NCI-H2081 (cell line): ENCODE results near the gene NDUFAB1.
A peak's percentile ranks its signal among the peaks of the same experiment; 100 is the strongest.
"Not testable (repeated sequence)": the region's sequence is repeated elsewhere in the genome, so short reads cannot be mapped to it uniquely, and the experiment has no call there.

Source experiments
- DNase-seq, 2 experiments: peaks; one replicate each; lab custom pipeline; 2025; lab: John Stamatoyannopoulos, UW

Gene NDUFAB1

DNA sequence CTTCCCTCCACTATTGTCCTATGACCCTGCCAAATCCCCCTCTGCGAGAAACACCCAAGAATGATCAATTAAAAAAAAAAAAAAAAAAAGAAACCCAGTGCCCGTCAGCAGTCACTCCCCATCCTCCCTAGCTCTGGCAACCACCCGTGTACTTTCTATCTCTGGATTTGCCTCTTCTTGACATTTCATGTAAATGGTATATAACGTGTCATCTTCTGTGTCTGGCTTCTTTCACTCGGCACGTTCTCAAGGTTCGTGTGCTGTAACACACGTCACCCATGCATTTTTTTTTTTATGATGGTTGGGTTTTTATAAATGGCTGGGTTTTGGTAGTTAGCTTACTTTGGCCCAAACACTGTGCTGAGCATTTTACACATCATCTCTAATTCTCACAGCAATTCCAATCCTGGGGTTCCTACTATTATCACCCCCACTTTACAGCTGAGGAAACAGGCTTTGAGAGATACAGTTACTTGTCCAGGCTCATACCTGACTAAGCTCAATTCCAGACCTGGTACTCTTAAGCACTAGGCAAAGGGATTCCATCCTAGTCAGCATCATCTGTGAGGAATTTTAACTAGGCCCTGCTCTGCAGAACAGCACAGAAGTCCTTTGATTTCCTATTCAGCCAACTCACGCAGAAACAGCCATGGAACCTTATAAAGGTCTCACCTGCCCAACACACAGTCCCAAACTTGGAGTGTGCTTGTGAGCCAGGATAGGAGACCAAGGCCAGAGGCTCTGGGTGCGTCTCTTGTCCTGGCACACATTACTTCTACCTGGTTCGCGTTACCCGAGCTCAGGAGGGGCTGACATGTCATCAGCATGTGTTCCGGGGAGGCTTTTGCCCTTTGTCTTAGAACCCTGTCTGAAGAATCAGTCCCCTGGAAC is 11.7 kb downstream of the NDUFAB1 start:
- no peak for DNase-seq

- not testable (repeated sequence) for DNase-seq
These were observed 12.8 kb downstream of the NDUFAB1 start for GRCh38 chr16:23583271-23583670.

- DNase-seq: no peak
These were observed 14.4 kb downstream of the NDUFAB1 start for GRCh38 chr16:23581764-23582163.

DNA sequence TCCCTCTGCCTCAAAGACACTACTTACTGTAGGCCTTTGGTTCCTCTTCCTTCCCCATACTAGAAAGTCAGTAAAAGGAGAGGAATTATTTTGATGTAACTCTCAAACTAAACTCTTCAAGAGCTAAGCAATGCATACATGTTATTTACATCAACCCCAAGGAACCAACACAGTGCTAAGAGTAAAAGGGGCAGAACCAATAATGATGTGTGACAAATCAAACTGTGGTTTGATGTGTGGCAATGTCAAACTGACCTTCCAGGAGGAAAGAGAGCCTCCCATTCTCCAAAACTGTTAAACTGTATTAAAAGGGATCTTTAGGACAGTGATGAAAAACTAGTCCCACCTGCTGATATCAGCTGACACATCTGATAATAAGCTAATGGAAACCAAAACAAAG is 15.7 kb downstream of the NDUFAB1 start:
- DNase-seq: no peak

DNA sequence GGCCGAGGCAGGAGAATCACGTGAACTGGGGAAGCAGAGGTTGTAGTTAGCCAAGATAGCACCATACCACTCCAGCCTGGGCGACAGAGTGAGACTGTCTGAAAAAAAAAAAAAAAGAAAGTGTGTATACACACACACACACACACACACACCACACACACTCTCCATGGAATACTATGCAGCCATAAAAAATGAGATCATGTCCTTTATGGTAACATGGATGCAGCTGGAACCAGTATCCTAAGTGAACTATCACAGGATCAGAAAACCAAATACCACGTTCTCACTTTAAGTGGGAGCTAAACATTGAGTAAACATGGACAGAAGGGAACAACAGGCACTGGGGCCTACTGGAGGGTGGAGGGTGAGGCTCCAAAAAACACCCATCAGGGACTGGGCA is 16.7 kb downstream of the NDUFAB1 start:
- no peak for DNase-seq

GRCh38 chr16:23578101-23578830 is 17.9 kb downstream of the NDUFAB1 start:
- no peak for DNase-seq

- DNase-seq: no peak
These were observed 18.6 kb downstream of the NDUFAB1 start for GRCh38 chr16:23577493-23577892.

DNA sequence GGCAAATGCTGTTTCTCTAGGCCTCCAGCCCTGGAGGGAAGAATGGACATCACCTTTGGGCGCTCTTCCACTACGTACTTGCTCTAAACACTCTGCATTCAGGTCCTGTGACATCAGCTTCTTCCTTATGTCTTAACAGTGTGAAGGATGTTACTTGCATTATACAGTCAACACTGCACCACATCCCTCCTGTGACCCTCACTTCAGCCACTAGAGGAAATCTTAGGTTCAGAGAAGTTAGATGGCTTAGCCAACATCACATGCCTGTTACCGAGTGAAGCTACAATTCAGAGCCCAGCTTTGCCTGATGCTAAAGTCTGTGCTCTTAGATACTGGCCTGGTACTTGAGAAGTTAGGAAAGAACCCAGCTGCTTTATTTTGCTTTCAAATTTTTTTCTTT is 20.3 kb downstream of the NDUFAB1 start:
- no peak for DNase-seq

GRCh38 chr16:23573817-23574216 is 22.3 kb downstream of the NDUFAB1 start:
- no peak for DNase-seq

- no peak for DNase-seq
These were observed 23.7 kb downstream of the NDUFAB1 start for GRCh38 chr16:23572394-23572793.

DNA sequence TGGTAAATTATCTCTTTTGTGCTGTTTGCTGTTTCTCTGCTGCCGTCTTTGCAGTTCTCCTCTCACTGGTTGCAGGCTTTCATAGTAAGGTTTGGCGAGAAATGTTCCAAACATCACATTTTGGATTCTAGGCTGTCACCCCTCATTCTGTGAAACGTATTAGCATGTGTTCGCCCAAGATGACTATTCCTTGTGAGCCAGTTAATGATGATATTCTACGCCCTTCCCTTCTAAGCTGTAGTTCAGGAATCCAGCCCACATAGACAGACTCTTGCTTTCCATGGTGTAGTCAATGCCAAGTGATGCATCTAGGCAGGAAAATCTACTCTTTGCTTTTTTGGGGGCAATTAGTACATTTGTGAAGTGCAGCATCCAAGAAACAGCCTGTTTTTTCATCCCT is 24.2 kb downstream of the NDUFAB1 start:
- no peak for DNase-seq

DNA sequence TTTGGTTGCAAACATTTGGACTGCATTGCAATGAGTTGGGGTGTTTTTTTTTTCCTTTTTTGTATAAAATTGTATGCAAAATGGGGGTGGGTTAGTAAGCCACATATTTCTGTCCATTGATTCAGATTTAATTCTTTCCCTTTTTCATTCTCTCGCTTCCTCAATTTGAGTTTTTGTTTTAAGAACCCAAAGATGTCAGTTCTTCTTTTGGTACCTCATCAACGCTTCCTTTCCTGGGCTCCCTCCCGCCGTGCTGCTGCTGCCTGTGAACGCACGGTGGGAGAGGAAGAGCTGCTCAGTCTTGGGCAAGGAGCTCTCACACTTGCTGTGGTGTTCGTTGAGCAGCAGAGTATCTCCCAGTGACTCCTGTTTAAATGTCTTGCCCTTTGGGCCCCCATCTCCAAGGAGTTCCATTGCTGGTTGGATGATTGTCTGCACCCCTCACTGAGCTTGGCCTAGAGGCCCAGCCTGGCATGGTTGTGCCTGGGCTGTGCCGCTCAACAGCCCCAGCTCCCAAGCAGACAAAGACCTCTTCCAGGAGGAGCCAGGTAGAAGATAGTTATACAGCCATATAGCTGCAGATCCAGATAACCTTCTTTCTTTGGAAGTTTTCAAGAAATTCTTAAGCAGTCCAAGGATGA is 25.0 kb downstream of the NDUFAB1 start:
- DNase-seq: no peak

DNA sequence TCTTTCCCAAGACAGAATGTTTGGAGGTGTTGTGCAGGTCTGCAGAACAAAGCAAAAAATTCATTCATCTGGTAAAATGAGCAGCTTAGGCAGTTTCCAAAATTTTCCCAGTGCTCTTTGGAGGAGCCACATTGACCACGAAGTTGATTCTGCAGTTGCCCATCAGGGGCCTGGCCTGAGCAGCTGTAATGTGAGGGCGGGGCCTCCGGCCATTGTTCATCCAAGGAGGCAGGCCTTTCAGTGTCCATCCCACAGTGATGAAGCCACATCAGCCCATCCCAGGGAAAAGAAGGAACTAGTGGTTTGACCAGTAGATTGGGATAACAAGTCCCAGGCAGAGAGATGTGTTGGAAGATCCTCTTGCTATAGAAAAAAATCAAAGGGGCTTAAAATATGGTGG is 28.5 kb downstream of the NDUFAB1 start:
- DNase-seq: no peak

DNA sequence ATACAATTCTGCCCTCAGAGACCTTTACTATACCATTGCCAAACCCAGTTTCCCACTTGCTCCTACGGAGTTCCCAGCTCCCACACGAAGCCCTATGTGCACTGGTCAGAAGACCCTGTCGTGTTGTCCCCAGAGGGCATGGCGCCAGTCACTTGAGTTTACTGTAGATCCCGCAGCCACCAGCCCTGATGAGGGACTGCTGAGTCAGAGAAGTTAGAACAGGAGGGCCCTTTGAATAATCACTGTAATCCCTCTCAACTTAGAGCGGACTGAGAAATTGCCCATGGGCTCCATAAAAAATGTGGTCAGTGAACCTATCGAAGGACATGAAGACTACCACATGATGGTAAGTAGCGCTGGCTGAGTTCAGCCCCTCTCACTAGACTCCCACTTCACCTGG is 29.4 kb downstream of the NDUFAB1 start:
- DNase-seq: no peak

GRCh38 chr16:23564575-23565363 is 31.3 kb downstream of the NDUFAB1 start:
- no peak for DNase-seq

GRCh38 chr16:23563186-23563585 is 32.9 kb downstream of the NDUFAB1 start:
- no peak for DNase-seq

- no peak for DNase-seq
These were observed 33.6 kb downstream of the NDUFAB1 start for GRCh38 chr16:23562505-23562904.

- no peak for DNase-seq
These were observed 34.5 kb downstream of the NDUFAB1 start for GRCh38 chr16:23561586-23561985.

DNA sequence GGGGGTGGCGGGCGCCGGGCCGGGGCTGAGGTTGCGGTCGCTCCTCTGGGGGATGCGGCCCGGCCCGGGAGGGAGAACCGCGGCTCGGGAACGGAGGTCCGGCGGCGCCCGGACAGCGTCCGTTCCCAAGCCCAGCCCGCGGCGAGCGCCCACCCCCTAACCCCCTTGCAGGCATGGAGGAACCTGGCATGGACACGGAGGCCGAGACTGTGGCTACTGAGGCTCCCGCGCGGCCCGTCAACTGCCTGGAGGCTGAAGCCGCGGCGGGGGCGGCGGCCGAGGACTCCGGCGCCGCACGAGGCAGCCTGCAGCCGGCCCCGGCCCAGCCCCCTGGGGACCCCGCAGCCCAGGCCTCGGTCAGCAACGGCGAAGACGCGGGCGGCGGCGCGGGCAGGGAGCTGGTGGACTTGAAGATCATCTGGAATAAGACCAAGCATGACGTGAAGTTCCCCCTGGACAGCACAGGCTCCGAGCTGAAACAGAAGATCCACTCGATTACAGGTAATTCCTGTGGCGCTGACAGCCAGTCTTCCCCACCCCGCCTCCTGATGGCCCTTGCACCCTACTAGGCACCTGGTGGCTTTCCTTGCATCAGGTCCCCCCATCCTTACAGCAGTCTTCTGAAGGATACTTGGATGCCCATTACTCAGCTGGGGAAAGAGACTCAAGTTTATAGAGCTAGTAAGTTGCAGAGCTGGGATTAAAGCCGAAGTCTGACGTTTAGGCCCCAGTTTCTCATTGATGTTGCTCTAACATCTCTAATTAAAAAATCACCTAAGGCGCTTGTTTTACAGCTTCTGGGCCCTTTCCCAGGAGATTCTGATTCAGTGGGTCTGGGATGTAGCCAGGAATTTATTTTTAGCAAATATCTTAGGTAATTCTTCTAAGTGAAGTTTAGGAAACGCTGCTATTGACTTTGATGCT is 38.1 kb downstream of the NDUFAB1 start:
- DNase-seq: no peak

- DNase-seq: peak; percentile 96 to 99
These were observed 39.0 kb downstream of the NDUFAB1 start, which contains the start of the genes EARS2 and UBFD1 for GRCh38 chr16:23556881-23557778. EARS2 (minus strand) TSS chr16:23557350; CDS start chr16:23557343, 7 bp downstream. UBFD1 (plus strand) TSS chr16:23557727; CDS start chr16:23557743, 16 bp downstream.
